Stomach smooth muscle (tissue), 2 donors: ENCODE measurements around the gene RINL.
"Not testable (repeated sequence)": the region's sequence is repeated elsewhere in the genome, so short reads cannot be mapped to it uniquely, and the experiment has no call there.

Source experiments
- H3K27ac ChIP-seq: one replicate; pipeline ENCODE4 v1.7.0; 2013; ENCODE audit warnings: mild to moderate bottlenecking, low read length, inconsistent platforms
- H3K27me3 ChIP-seq, 2 donors: one replicate each; pipeline ENCODE4 v1.7.0; 2013; ENCODE audit warnings: low read length in 2 of 2; ENCODE audit not compliant: insufficient read depth in 2 of 2, control insufficient read depth in 1 of 2
- H3K36me3 ChIP-seq, 2 donors: one replicate each; pipeline ENCODE4 v1.7.0; 2013; ENCODE audit warnings: low read length in 2 of 2; ENCODE audit not compliant: control insufficient read depth in 2 of 2, insufficient read depth in 2 of 2
- H3K4me1 ChIP-seq: one replicate; pipeline ENCODE4 v1.7.0; 2013; ENCODE audit warnings: low read length; ENCODE audit not compliant: control insufficient read depth, insufficient read depth
- H3K4me3 ChIP-seq, 2 donors: one replicate each; pipeline ENCODE4 v1.7.0; 2013; ENCODE audit warnings: low read length in 2 of 2
- H3K9ac ChIP-seq, 2 donors: one replicate each; pipeline ENCODE4 v1.7.0; 2013; ENCODE audit warnings: low read length in 2 of 2, mild to moderate bottlenecking in 1 of 2
- H3K9me3 ChIP-seq, 2 donors: one replicate each; pipeline ENCODE4 v1.7.0; 2013; ENCODE audit warnings: low read length in 2 of 2; ENCODE audit not compliant: control insufficient read depth in 2 of 2
- donor health status: healthy.
- donor health status: Pancreatic carcinoma.

RINL gene

GRCh38 chr19:38855751-38856150 is 22.3 kb downstream of the RINL start:
- not testable (repeated sequence) for H3K36me3 ChIP-seq, H3K4me3 ChIP-seq, H3K27me3 ChIP-seq, H3K9me3 ChIP-seq, H3K27ac ChIP-seq, H3K9ac ChIP-seq
- peaks cover 16% of the 10 kb centered on the region for H3K4me1 ChIP-seq

DNA sequence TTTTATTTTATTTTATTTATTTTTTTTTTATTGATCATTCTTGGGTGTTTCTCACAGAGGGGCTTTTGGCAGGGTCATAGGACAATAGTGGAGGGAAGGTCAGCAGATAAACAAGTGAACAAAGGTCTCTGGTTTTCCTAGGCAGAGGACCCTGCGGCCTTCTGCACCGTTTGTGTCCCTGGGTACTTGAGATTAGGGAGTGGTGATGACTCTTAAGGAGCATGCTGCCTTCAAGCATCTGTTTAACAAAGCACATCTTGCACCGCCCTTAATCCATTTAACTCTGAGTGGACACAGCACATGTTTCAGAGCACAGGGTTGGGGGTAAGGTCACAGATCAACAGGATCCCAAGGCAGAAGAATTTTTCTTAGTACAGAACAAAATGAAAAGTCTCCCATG is 23.1 kb downstream of the RINL start:
- H3K4me3 ChIP-seq, H3K9me3 ChIP-seq, H3K9ac ChIP-seq, H3K27ac ChIP-seq, H3K27me3 ChIP-seq, H3K36me3 ChIP-seq: not testable (repeated sequence)
- peaks cover 18% of the 10 kb centered on the region for H3K4me1 ChIP-seq

GRCh38 chr19:38853214-38853613 is 24.9 kb downstream of the RINL start:
- Histone ChIP-seq H3K4me1 (peaks cover 31% of the 10 kb centered on the region), H3K9ac (peak overlapping the region in 1 of 2 donors; percentile 95), H3K4me3 (peak overlapping the region in 1 of 2 donors; percentile 94), H3K27me3 (no peaks in the 10 kb centered on the region), H3K36me3 (no peaks in the 10 kb centered on the region), H3K9me3 (no peaks in the 10 kb centered on the region), H3K27ac (peak overlapping the region; percentile 97)

DNA sequence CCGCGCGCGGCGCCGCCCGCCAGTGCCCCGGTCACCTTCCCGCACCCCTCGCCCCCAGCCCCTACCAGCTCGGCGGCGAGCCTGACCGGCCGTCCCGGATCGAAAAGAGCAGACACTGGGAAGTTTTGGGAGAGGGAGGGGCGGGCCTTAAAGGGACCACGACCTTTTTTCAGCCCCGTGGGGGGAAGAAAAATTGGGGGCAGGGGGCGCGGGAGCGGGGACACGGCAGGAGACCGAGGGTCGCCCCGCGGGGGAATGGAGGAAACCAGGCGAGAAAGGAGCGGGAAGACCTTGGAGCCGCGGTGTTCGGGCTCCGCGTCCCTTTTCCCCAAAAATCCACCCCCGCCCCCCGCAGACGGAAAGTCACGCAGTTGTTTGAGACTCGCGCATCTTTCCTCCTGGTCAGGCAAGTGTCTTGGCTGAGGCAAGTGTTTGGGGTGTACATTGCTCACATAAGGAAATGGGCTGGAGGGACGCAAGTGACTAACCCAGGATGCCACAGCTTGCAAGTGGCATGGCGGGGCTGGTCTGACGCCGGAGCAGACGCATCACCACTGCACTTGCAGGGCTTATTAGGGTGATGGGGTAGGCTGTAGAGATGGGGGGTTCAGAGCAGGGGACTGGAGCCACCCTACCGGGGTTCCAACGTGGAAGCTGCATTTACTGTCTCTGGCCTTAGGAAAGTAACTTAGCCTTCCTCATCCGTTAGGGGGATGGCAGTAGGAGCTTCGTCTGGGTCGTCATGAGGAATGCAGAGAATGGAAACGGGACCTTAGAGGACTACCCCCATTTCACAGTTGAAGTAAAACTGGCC is 25.6 kb downstream of the RINL start:
- Histone ChIP-seq H3K36me3 (peaks cover 3 to 4% of the 10 kb centered on the region in 2 donors), H3K27ac (peak overlapping the region; percentile 97), H3K4me1 (peaks cover 38% of the 10 kb centered on the region), H3K4me3 (peak overlapping the region; percentile 90 to 94), H3K9ac (peak overlapping the region; percentile 84 to 95), H3K27me3 (no peaks in the 10 kb centered on the region), H3K9me3 (no peaks in the 10 kb centered on the region)

DNA sequence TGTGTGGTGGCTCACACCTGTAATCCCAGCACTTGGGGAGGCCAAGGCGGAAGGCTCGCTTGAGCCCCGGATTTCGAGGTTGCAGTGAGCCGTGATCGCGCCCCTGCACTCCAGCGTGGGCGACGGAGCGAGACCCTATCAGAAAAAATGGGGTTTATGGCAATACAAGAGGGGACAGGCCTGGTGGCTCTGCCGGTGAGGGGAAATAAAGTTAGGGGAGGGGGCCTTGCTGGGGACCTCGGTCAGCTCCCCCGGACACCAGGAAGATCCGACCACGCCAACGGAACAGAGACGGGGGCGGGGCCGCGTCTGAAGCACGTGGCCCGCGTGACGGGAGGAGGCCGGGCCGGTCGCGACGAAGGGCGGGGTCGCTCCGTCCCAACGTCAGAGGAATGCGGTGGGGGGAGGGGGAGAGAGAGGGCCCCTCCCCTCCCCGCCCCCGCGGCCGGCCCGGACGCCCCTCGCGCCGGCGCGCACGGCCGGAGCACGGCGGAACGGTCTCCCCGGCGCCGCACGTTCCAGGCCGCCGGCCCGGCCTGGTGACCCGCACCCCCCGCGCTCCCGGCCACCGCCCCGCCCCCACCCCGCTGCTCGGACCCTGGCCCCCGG is 26.3 kb downstream of the RINL start:
- H3K27ac ChIP-seq, result peak overlapping the region; percentile 97
- peak overlapping the region; percentile 90 to 94 for H3K4me3 ChIP-seq
- peaks cover 10% of the 10 kb centered on the region in 2 donors for H3K36me3 ChIP-seq
- H3K4me1 ChIP-seq, result peaks cover 43% of the 10 kb centered on the region
- H3K27me3 ChIP-seq, result no peaks in the 10 kb centered on the region
- peak overlapping the region; percentile 85 to 95 for H3K9ac ChIP-seq
- H3K9me3 ChIP-seq, result no peaks in the 10 kb centered on the region

GRCh38 chr19:38850976-38851621 is 27.0 kb downstream of the RINL start:
- H3K9me3 ChIP-seq, result no peaks in the 10 kb centered on the region
- H3K27ac ChIP-seq, result peak overlapping the region; percentile 97
- H3K4me1 ChIP-seq, result peaks cover 45% of the 10 kb centered on the region
- no peaks in the 10 kb centered on the region for H3K27me3 ChIP-seq
- peak overlapping the region; percentile 53 to 90 for H3K4me3 ChIP-seq
- H3K9ac ChIP-seq, result peak overlapping the region; percentile 68 to 85
- peaks cover 13 to 14% of the 10 kb centered on the region in 2 donors for H3K36me3 ChIP-seq

- Histone ChIP-seq H3K4me1 (peaks cover 49% of the 10 kb centered on the region), H3K36me3 (peaks cover 19 to 20% of the 10 kb centered on the region in 2 donors)
Observed at GRCh38 chr19:38850436-38850975, 27.6 kb downstream of the RINL start.

GRCh38 chr19:38849860-38850435 is 28.1 kb downstream of the RINL start, which contains the start of gene HNRNPL:
TSS of gene HNRNPL (minus strand) at chr19:38849986. CDS start at chr19:38849966, 20 bp downstream.
- H3K4me3 ChIP-seq, result peak within 1 kb of the TSS; percentile 74 to 90
- H3K9me3 ChIP-seq, result no peaks in the 10 kb centered on the region
- peaks cover 52% of the 10 kb centered on the region for H3K4me1 ChIP-seq
- H3K27ac ChIP-seq, result peak within 1 kb of the TSS; percentile 99
- peaks cover 23 to 25% of the 10 kb centered on the region in 2 donors for H3K36me3 ChIP-seq
- peak within 1 kb of the TSS; percentile 80 to 85 for H3K9ac ChIP-seq
- H3K27me3 ChIP-seq, result no peaks in the 10 kb centered on the region

More at GRCh38 chr19:38850436-38850975, 27.6 kb downstream of the RINL start:
- Histone ChIP-seq H3K9me3 (no peaks in the 10 kb centered on the region), H3K4me3 (peak overlapping the region; percentile 53 to 90), H3K9ac (peak overlapping the region; percentile 68 to 85), H3K27me3 (no peaks in the 10 kb centered on the region), H3K27ac (peak overlapping the region; percentile 99)

- no peaks in the 10 kb centered on the region for H3K9me3 ChIP-seq
- peak overlapping the region; percentile 74 to 76 for H3K4me3 ChIP-seq
- H3K4me1 ChIP-seq, result peaks cover 54% of the 10 kb centered on the region
- peak overlapping the region; percentile 60 to 80 for H3K9ac ChIP-seq
- peak overlapping the region; percentile 99 for H3K27ac ChIP-seq
- no peaks in the 10 kb centered on the region for H3K27me3 ChIP-seq
- H3K36me3 ChIP-seq, result peaks cover 28 to 32% of the 10 kb centered on the region in 2 donors
Observed at GRCh38 chr19:38849147-38849859, 28.8 kb downstream of the RINL start.
